AML-193 (cell line): ENCODE data around the gene COQ8B.
"Not testable (repeated sequence)": the region's sequence is repeated elsewhere in the genome, so short reads cannot be mapped to it uniquely, and the experiment has no call there.

Experiments used
- DNase-seq, 2 experiments: peaks; one replicate each; lab custom pipeline; 2025; lab: John Stamatoyannopoulos, UW

Gene COQ8B

GRCh38 chr19:40742477-40742876 lies 25.8 kb upstream of the COQ8B start:
- DNase-seq: no peak

- DNase-seq: no peak
These were observed 25.1 kb upstream of the COQ8B start for GRCh38 chr19:40741527-40742390.

- no peak for DNase-seq
These were observed 24.1 kb upstream of the COQ8B start for GRCh38 chr19:40740747-40741146.

- no peak for DNase-seq
These were observed 23.4 kb upstream of the COQ8B start for GRCh38 chr19:40739871-40740703.

- no peak for DNase-seq
These were observed 22.5 kb upstream of the COQ8B start for GRCh38 chr19:40739030-40739839.

GRCh38 chr19:40737102-40737644 lies 20.5 kb upstream of the COQ8B start:
- DNase-seq: no peak

GRCh38 chr19:40736661-40737060 lies 20.0 kb upstream of the COQ8B start:
- DNase-seq: no peak

GRCh38 chr19:40735013-40735771 lies 18.5 kb upstream of the COQ8B start:
- DNase-seq: no peak

GRCh38 chr19:40733149-40733548 lies 16.5 kb upstream of the COQ8B start:
- no peak for DNase-seq

GRCh38 chr19:40732304-40732703 lies 15.6 kb upstream of the COQ8B start:
- not testable (repeated sequence) for DNase-seq

GRCh38 chr19:40730065-40730464 lies 13.4 kb upstream of the COQ8B start:
- not testable (repeated sequence) for DNase-seq

- no peak for DNase-seq
These were observed 9.6 kb upstream of the COQ8B start for GRCh38 chr19:40726279-40726678.

- no peak for DNase-seq
These were observed 8.2 kb upstream of the COQ8B start for GRCh38 chr19:40724855-40725254.

- no peak for DNase-seq
These were observed 7.6 kb upstream of the COQ8B start for GRCh38 chr19:40724315-40724714.

GRCh38 chr19:40723661-40724254 lies 7.1 kb upstream of the COQ8B start:
- no peak for DNase-seq

- DNase-seq: no peak
These were observed 5.4 kb upstream of the COQ8B start for GRCh38 chr19:40721936-40722661.

- DNase-seq: no peak
These were observed 4.4 kb upstream of the COQ8B start for GRCh38 chr19:40721140-40721486.

- DNase-seq: no peak
These were observed 2.8 kb upstream of the COQ8B start for GRCh38 chr19:40719414-40719894.

- no peak for DNase-seq
These were observed 2.2 kb upstream of the COQ8B start for GRCh38 chr19:40718774-40719391.
